OCI-LY7 (cell line): ENCODE measurements around the gene MFAP3L. TPM values are rescaled to one million over a fixed set of nuclear protein-coding genes. Genes with fewer than 3 reads are reported as not detected.

Source experiments
- BruUV-seq: library from RNA; stranded (reverse); fragments of 400-500 nt; replicated peaks from 2 replicates; lab custom pipeline; 2021; lab: Mats Ljungman, UMichigan
- CTCF ChIA-PET: fragments of 300-600 bp; sonication (Branson Sonifier 250); formaldehyde crosslinking; loops from one replicate; lab custom pipeline; 2022; ENCODE audit warnings: antibody characterized with exemption; ENCODE audit not compliant: unreplicated experiment; lab: Charles Lee
- POLR2A ChIA-PET: fragments of 300-600 bp; sonication (Branson Sonifier 250); formaldehyde crosslinking; loops from one replicate; lab custom pipeline; 2022; ENCODE audit warnings: antibody characterized with exemption; lab: Charles Lee
- DNase-seq: peaks from one replicate; pipeline ENCODE4 v3.0.0-alpha.2; 2015; ENCODE audit warnings: low spot score
- H2AFZ ChIP-seq: fragments of 200-600 bp; sonication (generic), shearing (Covaris generic); 2 replicates; pipeline ENCODE4 v1.6.1; 2014; ENCODE audit warnings: mild to moderate bottlenecking, antibody characterized with exemption, low read length, moderate library complexity
- H3K27ac ChIP-seq: fragments of 200-600 bp; sonication (generic); 2 replicates; pipeline ENCODE4 v1.5.1; 2014; ENCODE audit warnings: mixed run types, low read depth, mild to moderate bottlenecking, moderate library complexity, low read length, inconsistent platforms; ENCODE audit not compliant: poor library complexity, severe bottlenecking
- H3K36me3 ChIP-seq: fragments of 200-600 bp; sonication (generic); 2 replicates; pipeline ENCODE4 v1.6.1; 2014; ENCODE audit warnings: mild to moderate bottlenecking, antibody characterized with exemption, low read length, moderate library complexity, mixed read lengths; ENCODE audit not compliant: insufficient read depth
- H3K4me1 ChIP-seq: fragments of 200-600 bp; sonication (generic); 2 replicates; pipeline ENCODE4 v1.5.1; 2014; ENCODE audit warnings: mild to moderate bottlenecking, low read length; ENCODE audit not compliant: insufficient read depth, poor library complexity, severe bottlenecking
- H3K4me2 ChIP-seq: fragments of 200-600 bp; sonication (generic); 2 replicates; pipeline ENCODE4 v1.6.1; 2014; ENCODE audit warnings: mild to moderate bottlenecking, low read length
- H3K4me3 ChIP-seq: fragments of 200-600 bp; sonication (generic); 2 replicates; pipeline ENCODE4 v1.5.1; 2014; ENCODE audit warnings: mild to moderate bottlenecking, low read depth, low read length; ENCODE audit not compliant: poor library complexity, severe bottlenecking
- H3K79me2 ChIP-seq: fragments of 200-600 bp; sonication (generic); 2 replicates; pipeline ENCODE4 v1.6.1; 2016; ENCODE audit warnings: low read depth, mild to moderate bottlenecking, low read length, moderate library complexity, mixed read lengths; ENCODE audit not compliant: insufficient read depth
- H3K9me2 ChIP-seq: fragments of 200-600 bp; sonication (generic); 2 replicates; pipeline ENCODE4 v1.6.1; 2016; ENCODE audit warnings: mild to moderate bottlenecking, low read length, mixed read lengths; ENCODE audit not compliant: insufficient read depth
- H3K9me3 ChIP-seq: fragments of 200-600 bp; sonication (generic); 2 replicates; pipeline ENCODE4 v1.6.1; 2014; ENCODE audit warnings: mild to moderate bottlenecking, mixed run types, low read length, mixed read lengths
- H4K20me1 ChIP-seq: fragments of 200-600 bp; sonication (generic); 2 replicates; pipeline ENCODE4 v1.6.1; 2014; ENCODE audit warnings: mild to moderate bottlenecking, antibody characterized with exemption, low read length, moderate library complexity, mixed read lengths; ENCODE audit not compliant: insufficient read depth
- CTCF ChIP-seq: fragments of 200-600 bp; sonication (generic); conservative IDR thresholded peaks from 2 replicates; pipeline ENCODE4 v1.5.1; 2014; ENCODE audit warnings: mild to moderate bottlenecking, antibody characterized with exemption, low read length, moderate library complexity, mixed read lengths
- EZH2phosphoT487 ChIP-seq: fragments of 200-600 bp; sonication (generic); IDR thresholded peaks from 2 replicates; pipeline ENCODE4 v1.6.1; 2018; ENCODE audit warnings: low read depth, borderline replicate concordance, mild to moderate bottlenecking, mixed run types, antibody characterized with exemption, low read length, moderate library complexity, mixed read lengths
- intact Hi-C: fragments of 100-400 bp; cut with micrococcal nuclease; formaldehyde crosslinking; loops from one replicate; pipeline ENCODE4 v1.10.0; 2022; ENCODE audit not compliant: unreplicated experiment
- total RNA-seq, 2 experiments: library from RNA; depleted of rRNA in 1 of 2; stranded (reverse); fragments of >200 nt in 1 of 2; shearing (Covaris generic) in 1 of 2; gene quantifications; 2 replicates each; pipeline ENCODE4 v1.2.3, GENCODE V29; 2014 to 2022

Gene MFAP3L
- total RNA-seq, 2 experiments from 2014 or later: not detected

DNA sequence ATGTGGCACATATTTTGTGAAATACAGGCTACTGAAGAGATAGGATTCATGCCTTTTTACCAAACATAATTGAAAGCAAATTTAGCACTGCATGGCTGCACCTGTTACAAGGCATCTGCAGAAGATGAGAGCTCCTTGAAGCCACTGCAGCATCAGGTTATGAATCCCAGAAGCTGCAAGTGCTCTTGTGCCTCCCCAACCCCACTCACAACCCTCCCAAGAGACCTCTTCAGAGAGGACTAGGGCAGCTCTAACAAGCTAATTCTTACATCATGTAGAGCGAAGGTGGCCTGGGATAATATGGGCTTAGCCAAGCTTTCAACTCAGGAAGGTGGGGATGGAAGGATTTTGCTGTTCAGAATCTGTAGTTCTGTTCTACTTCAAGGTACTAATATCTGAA, 27.2 kb downstream of the MFAP3L start:
- Histone ChIP-seq H3K4me3 (no peak overlapping the region), H2AFZ (no peak overlapping the region), H3K4me2 (no peak overlapping the region), H3K36me3 (no peaks in the 10 kb centered on the region), H3K79me2 (no peaks in the 10 kb centered on the region), H3K4me1 (no peaks in the 10 kb centered on the region), H3K27ac (no peak overlapping the region), H4K20me1 (no peaks in the 10 kb centered on the region), H3K9me3 (no peaks in the 10 kb centered on the region), H3K9me2 (no peaks in the 10 kb centered on the region)
- no TSS peak for BruUV-seq
- ChIA-PET POLR2A (no interaction called here), CTCF (no interaction called here)
- TF ChIP-seq EZH2phosphoT487: no peak
- TF ChIP-seq CTCF: no peak
- DNase-seq: no peak
- intact Hi-C loops: no loop called here

DNA sequence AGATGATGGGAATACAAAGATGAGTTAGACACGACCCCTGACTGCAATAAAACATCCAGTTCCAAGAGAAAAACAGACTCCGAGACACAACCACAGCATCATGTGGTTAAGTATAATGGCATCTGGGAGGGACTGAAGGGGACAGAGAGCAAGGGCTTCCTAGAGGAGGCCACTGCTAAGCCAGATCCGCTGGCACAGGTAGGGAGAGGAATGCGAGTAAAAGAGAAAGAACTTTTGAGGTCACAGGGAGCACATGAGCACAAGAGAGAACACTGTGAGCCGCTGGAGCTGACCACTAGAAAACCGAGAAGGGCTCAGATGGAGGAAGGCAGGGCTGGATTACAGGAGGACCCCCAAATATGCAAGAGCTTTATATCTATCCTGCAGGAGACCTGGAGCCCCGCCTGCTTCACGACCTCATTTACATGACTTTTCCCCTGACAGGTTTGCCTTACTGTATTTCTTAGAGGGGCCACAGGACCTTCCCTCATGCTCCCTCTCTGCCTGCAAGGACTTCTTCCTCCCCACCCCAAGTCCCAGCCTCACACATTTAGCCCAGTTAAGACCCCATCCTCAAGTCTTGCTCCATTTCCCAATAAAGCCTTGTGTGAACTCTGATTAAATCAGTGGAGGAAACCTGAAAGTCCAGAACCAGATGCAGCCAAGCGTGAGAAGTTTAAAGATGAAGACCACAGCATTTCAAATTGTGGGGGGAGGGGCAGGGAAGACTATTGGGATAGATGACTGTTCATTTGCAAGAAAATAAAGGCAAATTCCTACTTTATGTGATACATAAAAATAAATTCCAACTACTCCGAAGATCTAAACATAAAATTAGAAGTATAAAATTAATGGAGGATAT, 29.6 kb downstream of the MFAP3L start:
- H3K4me1 ChIP-seq: no peaks in the 10 kb centered on the region
- no TSS peak for BruUV-seq
- H2AFZ ChIP-seq: no peak overlapping the region
- no peak for TF ChIP-seq EZH2phosphoT487
- H4K20me1 ChIP-seq: no peaks in the 10 kb centered on the region
- H3K4me3 ChIP-seq: no peak overlapping the region
- no peaks in the 10 kb centered on the region for H3K9me2 ChIP-seq
- no peaks in the 10 kb centered on the region for H3K36me3 ChIP-seq
- ChIA-PET POLR2A (no interaction called here), CTCF (no interaction called here)
- no peak overlapping the region for H3K4me2 ChIP-seq
- no peaks in the 10 kb centered on the region for H3K79me2 ChIP-seq
- no peaks in the 10 kb centered on the region for H3K9me3 ChIP-seq
- DNase-seq: no peak
- intact Hi-C loops: no loop called here
- H3K27ac ChIP-seq: no peak overlapping the region

DNA sequence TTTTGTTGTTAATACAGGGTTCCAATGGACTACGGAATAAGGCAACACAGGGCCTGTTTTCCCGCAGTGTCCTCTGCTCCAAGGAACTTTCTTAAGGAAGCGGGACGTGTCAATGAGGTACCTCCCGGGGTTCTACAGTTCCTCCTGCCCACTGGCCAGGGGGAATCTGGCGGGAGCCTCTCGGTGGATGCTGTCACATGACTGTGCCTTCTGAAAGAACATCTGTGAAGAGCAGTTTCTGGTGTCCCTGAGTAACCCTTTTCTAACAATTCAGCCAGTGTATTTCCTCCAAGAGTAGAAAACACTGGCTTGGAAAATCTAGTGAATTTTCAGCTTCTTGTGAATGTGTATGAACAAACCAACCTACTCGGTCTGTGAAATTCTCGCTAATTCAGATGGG, 32.7 kb downstream of the MFAP3L start:
- Histone ChIP-seq H3K36me3 (no peaks in the 10 kb centered on the region), H3K9me3 (no peaks in the 10 kb centered on the region), H3K27ac (no peak overlapping the region), H3K79me2 (no peaks in the 10 kb centered on the region), H4K20me1 (no peaks in the 10 kb centered on the region), H3K4me2 (no peak overlapping the region), H3K9me2 (no peaks in the 10 kb centered on the region), H3K4me1 (no peaks in the 10 kb centered on the region), H3K4me3 (no peak overlapping the region), H2AFZ (no peak overlapping the region)
- intact Hi-C loops: no loop called here
- TF ChIP-seq CTCF (no peak), EZH2phosphoT487 (no peak)
- DNase-seq: no peak
- ChIA-PET CTCF (no interaction called here), POLR2A (interaction anchor here (1.4 kb wide), 1 partner anchor 10 kb away, joined by 3 read pairs; no protein-coding TSS in a partner anchor)
- BruUV-seq: no TSS peak
